Adrenal gland (tissue), 5 donors: ENCODE data around the gene S100A13.

ENCODE experiments used
- POLR2A ChIP-seq, 2 donors: fragments of 450-650 bp; IDR thresholded peaks; one replicate each; pipeline ENCODE4 v1.6.1; 2017; ENCODE audit warnings: antibody characterized with exemption in 2 of 2, mild to moderate bottlenecking in 2 of 2, moderate library complexity in 1 of 2
- TF ChIP-seq, protein P1 (sequence below), 6 experiments: fragments of 450-650 bp in 4 of 6; fragments of 200-600 bp in 2 of 6; sonication (generic) in 1 of 6; IDR thresholded peaks; 1 replicate in 5 of 6; 2 replicates in 1 of 6; pipeline versions ENCODE4 v1.5.1 to v1.8.0; 2016 to 2021; ENCODE audit warnings: antibody characterized with exemption in 6 of 6, mild to moderate bottlenecking in 2 of 6, moderate library complexity in 1 of 6
- donor health status: DM: no; HTN: no; CAD: no.

DNA sequence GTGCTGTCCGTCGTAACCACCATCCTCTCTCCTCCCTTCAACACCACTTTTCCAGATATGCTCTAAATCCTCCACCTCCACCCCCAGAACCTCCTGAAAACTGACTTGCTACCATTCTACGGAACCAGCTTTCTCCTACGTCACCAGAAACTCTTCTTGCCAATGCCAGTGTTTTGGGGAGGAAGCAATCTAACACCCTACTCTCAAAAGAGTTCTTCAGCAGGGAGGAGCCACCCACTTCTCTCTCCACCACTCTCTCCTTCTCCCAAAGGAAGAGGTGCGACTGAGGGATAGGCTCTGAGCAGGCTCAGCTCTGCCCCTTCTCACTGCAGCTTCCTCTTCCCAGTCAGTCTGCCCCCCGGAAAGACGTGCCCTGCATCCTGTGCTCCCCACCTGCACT is 55.6 kb downstream of the S100A13 start:
- TF ChIP-seq, protein P1, sequence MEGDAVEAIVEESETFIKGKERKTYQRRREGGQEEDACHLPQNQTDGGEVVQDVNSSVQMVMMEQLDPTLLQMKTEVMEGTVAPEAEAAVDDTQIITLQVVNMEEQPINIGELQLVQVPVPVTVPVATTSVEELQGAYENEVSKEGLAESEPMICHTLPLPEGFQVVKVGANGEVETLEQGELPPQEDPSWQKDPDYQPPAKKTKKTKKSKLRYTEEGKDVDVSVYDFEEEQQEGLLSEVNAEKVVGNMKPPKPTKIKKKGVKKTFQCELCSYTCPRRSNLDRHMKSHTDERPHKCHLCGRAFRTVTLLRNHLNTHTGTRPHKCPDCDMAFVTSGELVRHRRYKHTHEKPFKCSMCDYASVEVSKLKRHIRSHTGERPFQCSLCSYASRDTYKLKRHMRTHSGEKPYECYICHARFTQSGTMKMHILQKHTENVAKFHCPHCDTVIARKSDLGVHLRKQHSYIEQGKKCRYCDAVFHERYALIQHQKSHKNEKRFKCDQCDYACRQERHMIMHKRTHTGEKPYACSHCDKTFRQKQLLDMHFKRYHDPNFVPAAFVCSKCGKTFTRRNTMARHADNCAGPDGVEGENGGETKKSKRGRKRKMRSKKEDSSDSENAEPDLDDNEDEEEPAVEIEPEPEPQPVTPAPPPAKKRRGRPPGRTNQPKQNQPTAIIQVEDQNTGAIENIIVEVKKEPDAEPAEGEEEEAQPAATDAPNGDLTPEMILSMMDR (IDR thresholded peaks at IDR 0.05) = no peak
- no peak for TF ChIP-seq POLR2A (IDR thresholded peaks at IDR 0.05)
